Nephron (organoid): ENCODE data around the gene RSPH10B2.
A peak's percentile ranks its signal among the peaks of the same experiment; 100 is the strongest.
"Not testable (repeated sequence)": the region's sequence is repeated elsewhere in the genome, so short reads cannot be mapped to it uniquely, and the experiment has no call there.

ENCODE experiments used
- H3K27ac Mint-ChIP-seq, 3 experiments: 2 replicates each; pipeline ENCODE4 v1.8.0; 2020; ENCODE audit warnings: mixed read lengths in 3 of 3, mild to moderate bottlenecking in 2 of 3, moderate library complexity in 1 of 3
- H3K27me3 Mint-ChIP-seq: 2 replicates; pipeline ENCODE4 v1.8.0; 2021; ENCODE audit warnings: low read depth, mild to moderate bottlenecking, moderate library complexity, mixed read lengths
- H3K36me3 Mint-ChIP-seq: 2 replicates; pipeline ENCODE4 v1.8.0; 2020; ENCODE audit warnings: low read depth, mixed read lengths
- H3K4me1 Mint-ChIP-seq: 2 replicates; pipeline ENCODE4 v1.8.0; 2020; ENCODE audit warnings: mixed read lengths
- H3K4me3 Mint-ChIP-seq, 3 experiments: 2 replicates each; pipeline ENCODE4 v1.8.0; 2020; ENCODE audit warnings: mild to moderate bottlenecking in 3 of 3, mixed read lengths in 3 of 3, moderate library complexity in 2 of 3
- H3K9me3 Mint-ChIP-seq: 2 replicates; pipeline ENCODE4 v1.8.0; 2020; ENCODE audit warnings: mixed read lengths
- TF ChIP-seq, protein P1 (sequence below), 3 experiments: fragments of 200-600 bp; sonication (generic); IDR thresholded peaks; one replicate each; pipeline ENCODE4 v1.5.0; 2021; ENCODE audit warnings: antibody characterized with exemption in 3 of 3; ENCODE audit not compliant: unreplicated experiment in 3 of 3

The RSPH10B2 gene

DNA sequence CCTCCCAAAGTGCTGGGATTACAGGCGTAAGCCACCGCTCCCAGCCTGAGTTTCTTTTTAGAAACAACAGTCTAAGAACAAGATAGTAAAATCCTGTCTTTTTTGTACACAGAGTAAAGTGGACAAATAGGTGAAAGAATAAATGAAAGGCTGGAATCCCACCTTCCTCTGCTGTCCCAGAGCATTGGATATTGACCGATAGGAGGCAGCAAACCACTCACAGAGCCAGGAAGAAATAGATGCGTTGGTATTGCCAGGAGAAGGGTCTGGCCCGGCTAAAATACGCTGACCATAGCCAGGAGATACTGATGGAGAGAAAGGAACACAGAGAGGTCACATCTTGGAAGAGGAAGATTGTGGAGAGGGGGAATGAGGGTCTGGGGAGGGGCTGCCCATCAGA is 35.8 kb upstream of the RSPH10B2 start:
- TF ChIP-seq, protein P1, sequence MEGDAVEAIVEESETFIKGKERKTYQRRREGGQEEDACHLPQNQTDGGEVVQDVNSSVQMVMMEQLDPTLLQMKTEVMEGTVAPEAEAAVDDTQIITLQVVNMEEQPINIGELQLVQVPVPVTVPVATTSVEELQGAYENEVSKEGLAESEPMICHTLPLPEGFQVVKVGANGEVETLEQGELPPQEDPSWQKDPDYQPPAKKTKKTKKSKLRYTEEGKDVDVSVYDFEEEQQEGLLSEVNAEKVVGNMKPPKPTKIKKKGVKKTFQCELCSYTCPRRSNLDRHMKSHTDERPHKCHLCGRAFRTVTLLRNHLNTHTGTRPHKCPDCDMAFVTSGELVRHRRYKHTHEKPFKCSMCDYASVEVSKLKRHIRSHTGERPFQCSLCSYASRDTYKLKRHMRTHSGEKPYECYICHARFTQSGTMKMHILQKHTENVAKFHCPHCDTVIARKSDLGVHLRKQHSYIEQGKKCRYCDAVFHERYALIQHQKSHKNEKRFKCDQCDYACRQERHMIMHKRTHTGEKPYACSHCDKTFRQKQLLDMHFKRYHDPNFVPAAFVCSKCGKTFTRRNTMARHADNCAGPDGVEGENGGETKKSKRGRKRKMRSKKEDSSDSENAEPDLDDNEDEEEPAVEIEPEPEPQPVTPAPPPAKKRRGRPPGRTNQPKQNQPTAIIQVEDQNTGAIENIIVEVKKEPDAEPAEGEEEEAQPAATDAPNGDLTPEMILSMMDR (IDR thresholded peaks at IDR 0.05; ENCODE audit: unreplicated experiment in 3 of 3) = no peak
- Mint-ChIP-seq H3K27me3 (peaks cover 13% of the 10 kb centered on the region), H3K27ac (no peak overlapping the region), H3K36me3 (no peaks in the 10 kb centered on the region), H3K9me3 (no peaks in the 10 kb centered on the region), H3K4me3 (no peak overlapping the region), H3K4me1 (no peaks in the 10 kb centered on the region)

DNA sequence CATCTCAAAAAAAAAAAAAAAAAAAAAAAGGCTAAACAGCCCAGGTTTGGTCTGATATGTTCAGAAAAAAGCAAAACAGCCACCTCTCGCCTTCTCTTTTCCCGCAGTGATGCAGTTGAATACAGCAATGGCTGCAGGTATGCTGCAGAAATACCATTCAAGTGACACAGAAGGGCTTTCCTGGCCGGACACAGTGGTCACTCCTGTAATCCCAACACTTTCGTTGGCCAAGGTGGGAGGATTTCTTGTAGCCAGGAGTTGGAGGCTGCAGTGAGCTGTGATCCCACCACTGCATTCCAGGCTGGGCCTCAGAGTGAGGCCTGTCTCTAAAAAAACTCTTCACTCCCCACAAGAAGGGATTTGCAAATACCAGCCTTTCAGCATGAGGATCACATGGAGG is 29.6 kb upstream of the RSPH10B2 start:
- H3K9me3 Mint-ChIP-seq, H3K27ac Mint-ChIP-seq, H3K27me3 Mint-ChIP-seq, H3K4me3 Mint-ChIP-seq, H3K4me1 Mint-ChIP-seq, H3K36me3 Mint-ChIP-seq: not testable (repeated sequence)

DNA sequence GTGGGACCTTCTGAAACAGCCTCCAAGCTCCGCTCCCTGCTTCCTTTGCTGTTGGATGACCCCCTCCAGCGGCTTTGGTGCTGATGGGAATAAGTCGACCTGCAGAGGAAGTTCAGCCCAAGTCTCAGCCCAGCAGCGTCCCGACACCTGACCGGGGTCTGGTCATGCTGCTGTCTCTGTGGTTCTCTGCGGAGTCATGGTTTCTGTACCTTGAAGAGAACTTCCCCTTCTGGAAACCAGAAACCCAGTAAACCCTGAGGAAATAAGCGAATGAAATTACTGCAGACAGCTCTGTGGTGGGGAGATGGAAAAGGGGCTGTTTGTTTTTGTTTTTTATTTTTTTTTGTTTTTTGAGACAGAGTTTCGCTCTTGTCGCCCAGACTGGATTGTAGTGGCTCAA is 28.9 kb upstream of the RSPH10B2 start:
- H3K4me1 Mint-ChIP-seq = peaks cover 10% of the 10 kb centered on the region
- no peak overlapping the region for H3K4me3 Mint-ChIP-seq
- no peaks in the 10 kb centered on the region for H3K9me3 Mint-ChIP-seq
- no peak overlapping the region for H3K27ac Mint-ChIP-seq
- no peaks in the 10 kb centered on the region for H3K36me3 Mint-ChIP-seq
- TF ChIP-seq, protein P1 (IDR thresholded peaks at IDR 0.05; ENCODE audit: unreplicated experiment in 3 of 3) = no peak
- no peaks in the 10 kb centered on the region for H3K27me3 Mint-ChIP-seq

DNA sequence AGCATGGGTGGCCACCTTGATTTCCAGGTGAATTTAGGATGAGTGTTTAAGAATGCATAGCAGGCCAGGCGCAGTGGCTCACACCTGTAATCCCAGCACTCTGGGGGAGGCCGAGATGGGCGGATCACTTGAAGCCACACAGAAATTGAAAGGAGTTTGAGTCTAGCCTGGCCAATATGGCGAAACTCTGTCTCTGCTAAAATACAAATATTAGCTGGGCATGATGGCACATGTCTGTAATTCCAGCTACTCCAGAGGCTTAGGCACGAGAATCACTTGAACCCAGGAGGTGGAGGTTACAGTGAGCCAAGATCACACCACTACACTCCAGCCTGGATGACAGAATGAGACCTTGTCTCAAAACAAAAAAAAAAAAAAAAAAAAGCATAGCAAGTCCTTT is 27.6 kb upstream of the RSPH10B2 start:
- not testable (repeated sequence) for H3K9me3 Mint-ChIP-seq
- H3K4me1 Mint-ChIP-seq = peaks cover 18% of the 10 kb centered on the region

DNA sequence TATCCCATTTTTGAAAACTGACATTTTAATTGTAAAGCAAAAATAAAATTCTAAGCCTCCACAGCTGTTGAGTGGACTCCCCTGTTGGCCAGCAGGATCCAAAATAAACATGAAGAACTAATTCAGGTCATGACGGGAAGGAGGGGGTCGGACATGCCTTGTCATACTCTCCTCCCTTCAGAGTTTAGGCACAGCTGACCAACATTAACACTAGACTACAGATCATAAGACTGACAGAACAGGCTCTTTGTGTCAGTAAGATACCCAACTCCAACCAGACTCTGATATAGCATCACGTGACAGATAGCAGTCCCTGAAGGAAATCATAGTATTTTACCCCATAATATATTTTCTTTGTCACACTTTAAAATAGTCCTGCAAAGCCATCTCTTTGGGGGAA is 26.2 kb upstream of the RSPH10B2 start:
- peak overlapping the region; percentile 57 to 81 (median 67) for H3K4me3 Mint-ChIP-seq
- no peaks in the 10 kb centered on the region for H3K27me3 Mint-ChIP-seq
- H3K36me3 Mint-ChIP-seq = peaks cover 7% of the 10 kb centered on the region
- H3K9me3 Mint-ChIP-seq = no peaks in the 10 kb centered on the region
- peak overlapping the region; percentile 38 to 59 (median 41) for H3K27ac Mint-ChIP-seq
- TF ChIP-seq, protein P1 (IDR thresholded peaks at IDR 0.05; ENCODE audit: unreplicated experiment in 3 of 3) = no peak
- peaks cover 18% of the 10 kb centered on the region for H3K4me1 Mint-ChIP-seq

More for the DNA sequence above, 27.6 kb upstream of the RSPH10B2 start:
- not testable (repeated sequence) for H3K27ac Mint-ChIP-seq, H3K27me3 Mint-ChIP-seq, H3K36me3 Mint-ChIP-seq, H3K4me3 Mint-ChIP-seq

DNA sequence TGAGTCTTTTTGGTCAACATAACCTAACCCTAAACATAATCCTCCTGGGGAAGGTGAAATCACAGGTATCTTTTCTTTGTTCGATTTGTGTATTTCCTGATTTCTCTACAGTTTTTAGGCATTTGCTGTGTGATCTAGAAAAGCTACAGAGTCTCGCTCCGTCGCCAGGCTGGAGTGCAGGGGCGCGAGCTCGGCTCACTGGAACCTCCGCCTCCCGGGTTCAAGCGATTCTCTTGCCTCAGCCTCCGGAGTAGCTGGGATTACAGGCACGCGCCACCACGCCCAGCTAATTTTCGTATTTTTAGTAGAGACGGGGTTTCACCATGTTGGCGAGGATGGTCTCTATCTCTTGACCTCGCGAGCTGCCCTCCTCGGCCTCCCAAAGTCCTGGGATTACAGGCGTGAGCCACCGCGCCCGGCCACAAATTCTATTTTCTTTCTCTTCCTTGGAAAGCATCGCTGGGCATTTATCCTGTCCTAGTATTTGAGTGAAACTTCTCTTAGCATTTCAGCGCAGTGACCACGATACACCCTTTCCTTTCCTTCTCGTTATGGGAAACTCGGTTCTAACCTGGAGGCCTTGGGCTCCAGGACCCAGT is 24.9 kb upstream of the RSPH10B2 start:
- H3K4me3 Mint-ChIP-seq = peak overlapping the region; percentile 93 to 98 (median 96)
- H3K27ac Mint-ChIP-seq = peak overlapping the region; percentile 94 to 98 (median 95)
- H3K27me3 Mint-ChIP-seq, H3K9me3 Mint-ChIP-seq: not testable (repeated sequence)
- peaks cover 18% of the 10 kb centered on the region for H3K4me1 Mint-ChIP-seq
- H3K36me3 Mint-ChIP-seq = peaks cover 18% of the 10 kb centered on the region

DNA sequence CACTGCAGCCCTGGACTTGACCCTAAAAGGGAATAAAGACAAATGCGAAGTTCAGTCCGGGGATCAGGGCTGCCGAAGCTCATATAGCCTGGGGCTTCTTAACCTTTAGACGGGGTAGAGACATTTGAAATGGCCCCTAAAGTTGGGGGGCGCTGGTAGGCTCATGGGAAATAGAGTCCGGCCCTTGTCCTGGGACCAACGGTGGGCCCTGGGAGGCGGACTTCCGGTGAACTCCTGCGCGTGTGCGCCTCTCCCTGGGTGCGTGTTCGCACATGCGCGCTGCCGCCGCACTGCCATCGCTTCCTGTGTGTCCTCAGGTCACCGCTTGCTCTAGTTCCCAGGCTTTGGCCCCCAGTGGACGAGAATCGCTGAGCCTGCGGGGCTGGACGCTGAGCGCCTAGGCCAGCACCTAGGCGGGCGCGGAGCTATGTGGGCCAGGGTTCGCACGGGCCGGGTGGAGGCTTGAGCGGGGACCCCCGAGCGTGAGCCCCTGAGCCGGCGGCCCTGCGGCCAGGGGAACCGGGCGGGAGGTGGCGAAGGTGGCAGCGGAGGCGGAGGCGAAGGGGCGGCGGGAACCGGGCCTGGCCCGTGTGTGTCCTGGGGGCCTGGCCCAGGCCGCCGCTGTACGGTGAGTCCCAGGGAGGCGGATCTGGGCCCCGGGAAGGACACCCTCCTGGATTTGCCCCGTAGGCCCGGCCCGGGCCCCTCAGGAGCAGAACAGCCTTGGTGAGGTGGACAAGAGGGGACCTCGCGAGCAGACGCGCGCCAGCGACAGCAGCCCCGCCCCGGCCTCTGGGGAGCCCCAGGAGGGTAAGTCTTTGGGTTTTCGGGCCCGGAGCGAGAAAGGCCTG is 24.2 kb upstream of the RSPH10B2 start:
- peak overlapping the region; percentile 93 to 98 (median 96) for H3K4me3 Mint-ChIP-seq
- no peaks in the 10 kb centered on the region for H3K9me3 Mint-ChIP-seq
- peak overlapping the region; percentile 94 to 98 (median 95) for H3K27ac Mint-ChIP-seq
- TF ChIP-seq, protein P1 (IDR thresholded peaks at IDR 0.05; ENCODE audit: unreplicated experiment in 3 of 3) = peak in 1 of 3 experiments; percentile 16
- peaks cover 24% of the 10 kb centered on the region for H3K36me3 Mint-ChIP-seq
- H3K27me3 Mint-ChIP-seq = no peaks in the 10 kb centered on the region
- peaks cover 18% of the 10 kb centered on the region for H3K4me1 Mint-ChIP-seq
